Coronary artery (tissue), 2 donors: ENCODE measurements around the gene PLEKHH3.

ENCODE experiments used
- DNase-seq: peaks from one replicate; pipeline ENCODE4 v3.0.0-alpha.2; 2017; ENCODE audit warnings: low spot score
- H3K27ac ChIP-seq, 2 donors: fragments of 200-600 bp; sonication (generic); one replicate each; pipeline ENCODE4 v1.5.1; 2016 to 2019
- H3K4me3 ChIP-seq: fragments of 200-600 bp; sonication (generic); 2 replicates; pipeline ENCODE4 v1.5.1; 2016; ENCODE audit warnings: mild to moderate bottlenecking, moderate library complexity
- CTCF ChIP-seq: fragments of 200-600 bp; sonication (generic); IDR thresholded peaks from one replicate; pipeline ENCODE4 v1.5.1; 2019; ENCODE audit warnings: antibody characterized with exemption

PLEKHH3 gene

GRCh38 chr17:42706732-42707131 lies 29.9 kb upstream of the PLEKHH3 start:
- DNase-seq = no peak
- no peak for TF ChIP-seq CTCF
- Histone ChIP-seq H3K4me3 (no peak overlapping the region), H3K27ac (no peak overlapping the region)

- TF ChIP-seq CTCF = no peak
- H3K27ac ChIP-seq = no peak overlapping the region
- DNase-seq = no peak
Measured at GRCh38 chr17:42704837-42705494, 28.2 kb upstream of the PLEKHH3 start.

GRCh38 chr17:42704490-42704836 lies 27.7 kb upstream of the PLEKHH3 start:
- DNase-seq = no peak
- H3K4me3 ChIP-seq = no peak overlapping the region
- H3K27ac ChIP-seq = no peak overlapping the region
- no peak for TF ChIP-seq CTCF

More at GRCh38 chr17:42704837-42705494, 28.2 kb upstream of the PLEKHH3 start:
- H3K4me3 ChIP-seq = no peak overlapping the region

GRCh38 chr17:42702446-42702845 lies 25.7 kb upstream of the PLEKHH3 start:
- DNase-seq = no peak
- Histone ChIP-seq H3K4me3 (no peak overlapping the region), H3K27ac (no peak overlapping the region)
- TF ChIP-seq CTCF = no peak

GRCh38 chr17:42700586-42701289 lies 23.9 kb upstream of the PLEKHH3 start:
- no peak overlapping the region for H3K4me3 ChIP-seq
- no peak for TF ChIP-seq CTCF
- H3K27ac ChIP-seq = no peak overlapping the region
- no peak for DNase-seq

GRCh38 chr17:42699415-42699740 lies 22.6 kb upstream of the PLEKHH3 start:
- H3K4me3 ChIP-seq = no peak overlapping the region
- DNase-seq = no peak
- H3K27ac ChIP-seq = peak overlapping the region in 1 of 2 donors; percentile 49
- no peak for TF ChIP-seq CTCF

- H3K4me3 ChIP-seq = no peak overlapping the region
- peak overlapping the region in 1 of 2 donors; percentile 49 for H3K27ac ChIP-seq
- DNase-seq = no peak
- TF ChIP-seq CTCF = no peak
Measured at GRCh38 chr17:42698736-42699414, 22.1 kb upstream of the PLEKHH3 start.
